ENCODE results near the gene GMPPA. TPM values are rescaled to one million over a fixed set of nuclear protein-coding genes. Genes with fewer than 3 reads are reported as not detected.

GMPPA gene
- polyA plus RNA-seq, 4 donors = 29.7 to 43.8 (median 32.7) TPM

DNA sequence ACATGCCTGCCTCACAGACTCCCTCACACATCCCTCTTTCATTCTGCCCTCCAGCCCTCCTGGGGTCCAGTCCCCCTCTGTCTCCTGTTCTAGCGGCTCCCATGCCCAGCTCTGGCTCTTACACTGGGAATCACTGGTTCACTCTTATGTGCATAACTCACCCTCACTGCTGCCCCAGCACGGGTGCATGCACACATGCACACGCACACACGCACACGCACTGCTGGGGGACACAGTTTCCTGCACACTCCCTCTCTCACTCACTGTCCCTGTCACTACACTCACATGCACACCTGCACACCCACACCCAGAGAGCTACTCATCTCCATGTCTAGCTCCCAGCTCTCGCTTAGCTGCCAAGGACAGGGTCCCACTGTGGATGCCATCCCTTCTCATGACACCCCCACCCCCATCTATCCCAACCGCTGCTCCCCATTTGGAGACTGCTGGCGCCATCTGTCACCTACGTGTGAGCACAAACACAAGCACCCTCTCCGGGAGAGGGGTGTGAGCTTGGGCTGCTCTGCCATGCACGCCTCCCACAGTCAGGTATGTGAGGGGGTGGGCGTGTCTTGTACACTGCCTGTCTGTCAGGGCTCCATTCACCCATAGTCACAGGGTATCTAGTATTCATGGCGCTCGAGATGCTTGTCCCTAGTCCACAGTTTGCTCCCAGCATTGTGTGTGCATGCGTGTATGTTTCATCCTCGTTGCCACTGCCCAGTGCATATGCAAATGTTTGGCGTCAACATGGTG lies 17.4 kb downstream of the GMPPA start:
- DNase-seq (ENCODE audit: low read depth in 4 of 4, low spot score in 3 of 4) = no peak

DNA sequence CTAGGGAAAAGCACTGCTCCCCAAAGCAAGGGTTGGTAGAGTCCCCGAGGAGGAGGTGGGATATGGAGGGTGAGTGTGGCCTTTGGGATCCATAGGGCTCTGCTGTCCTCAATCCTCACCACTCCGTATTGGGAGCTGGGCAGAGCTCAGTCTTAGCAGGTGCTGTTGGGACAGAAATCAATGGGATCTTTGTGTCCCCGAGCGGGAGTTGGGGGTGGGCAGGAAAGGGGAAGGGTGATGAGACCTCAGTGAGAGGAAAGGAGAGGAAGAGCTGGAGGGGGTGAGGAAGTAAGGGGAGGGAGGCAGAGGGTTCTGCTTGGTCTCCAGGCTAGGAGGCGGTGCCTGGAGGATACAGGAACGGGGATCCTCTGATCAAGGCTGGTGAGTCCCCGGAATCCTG lies 18.2 kb downstream of the GMPPA start:
- no peak for DNase-seq (ENCODE audit: low read depth in 4 of 4, low spot score in 3 of 4)

DNA sequence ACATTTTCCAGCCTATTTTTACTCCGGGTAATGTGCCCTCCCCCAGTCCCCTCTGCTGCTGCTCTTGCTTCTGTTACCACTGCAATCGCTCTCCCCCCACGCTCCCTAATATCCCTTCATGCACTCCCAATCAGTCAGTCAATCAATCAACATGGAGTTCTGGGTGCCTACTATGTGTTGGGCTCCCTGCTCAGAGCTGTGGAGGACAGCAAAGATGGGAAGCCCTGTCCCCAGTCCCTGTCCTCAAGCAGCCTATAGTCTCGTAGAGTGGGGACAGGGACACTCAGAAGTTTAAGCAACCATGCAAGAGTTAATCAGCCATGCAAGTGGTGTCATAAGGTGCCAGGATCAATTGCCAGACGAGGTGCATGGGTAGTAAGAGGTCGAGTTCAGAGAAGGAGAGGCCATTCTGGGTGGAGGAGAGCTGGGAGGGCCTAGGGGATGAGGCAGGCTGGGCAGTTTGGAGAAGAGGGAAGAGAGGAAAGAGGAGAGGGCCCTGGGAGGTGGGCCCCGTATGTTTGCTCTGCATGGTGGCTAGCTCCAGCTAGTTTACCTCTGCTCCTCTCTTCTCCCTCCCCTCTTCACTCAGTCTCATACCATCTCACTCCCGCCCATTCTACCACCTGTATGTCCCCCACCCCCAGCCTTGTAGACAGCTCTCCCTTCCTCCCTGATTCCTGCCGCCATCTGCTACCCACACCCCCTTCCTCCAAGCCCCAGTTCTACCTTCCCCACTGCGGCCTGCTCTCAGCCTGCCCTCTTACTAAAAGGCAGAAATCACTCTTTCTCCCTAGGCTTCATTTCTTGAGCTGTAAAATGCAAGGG lies 19.5 kb downstream of the GMPPA start:
- DNase-seq (ENCODE audit: low read depth in 4 of 4, low spot score in 3 of 4) = no peak

DNA sequence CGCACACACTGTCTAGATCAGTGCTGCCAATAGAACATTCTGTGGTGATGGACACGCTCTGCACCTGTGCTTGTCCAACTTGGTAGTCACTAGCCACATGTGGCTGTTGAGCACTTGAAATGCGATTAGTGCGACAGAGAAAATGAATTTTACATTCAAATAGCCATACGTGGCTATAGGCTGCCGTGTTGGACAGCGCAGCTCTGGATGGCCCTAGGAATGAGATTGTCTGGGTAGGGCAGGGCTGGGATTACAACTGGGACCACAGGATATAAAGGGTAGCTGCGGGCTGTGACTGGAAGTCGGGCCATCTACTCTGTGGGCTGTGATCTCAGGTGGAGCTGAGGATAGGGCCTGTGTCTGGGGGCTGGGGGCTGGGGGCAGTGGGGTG lies 20.8 kb downstream of the GMPPA start:
- no peak for DNase-seq (ENCODE audit: low read depth in 4 of 4, low spot score in 3 of 4)

DNA sequence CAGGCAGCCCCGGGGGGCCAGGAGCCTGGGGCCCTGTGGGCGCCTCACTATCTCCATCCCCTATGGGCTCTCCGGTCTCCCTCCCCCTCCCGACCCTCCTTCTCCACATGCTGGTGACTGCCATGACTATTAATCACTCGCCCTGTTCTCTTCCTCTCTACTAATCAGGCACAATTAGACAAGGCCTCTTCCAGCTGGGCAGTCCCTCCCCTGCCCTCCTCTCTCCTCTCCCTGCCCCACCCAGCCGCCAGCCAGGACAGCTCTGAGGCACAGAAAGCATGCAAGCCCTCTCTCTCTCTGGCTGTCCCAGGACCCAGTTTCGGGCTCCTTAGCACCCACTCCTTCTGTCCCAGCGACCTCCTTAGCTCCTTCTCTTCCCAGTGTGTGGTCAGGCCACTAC lies 21.4 kb downstream of the GMPPA start:
- no peak for DNase-seq (ENCODE audit: low read depth in 4 of 4, low spot score in 3 of 4)

DNA sequence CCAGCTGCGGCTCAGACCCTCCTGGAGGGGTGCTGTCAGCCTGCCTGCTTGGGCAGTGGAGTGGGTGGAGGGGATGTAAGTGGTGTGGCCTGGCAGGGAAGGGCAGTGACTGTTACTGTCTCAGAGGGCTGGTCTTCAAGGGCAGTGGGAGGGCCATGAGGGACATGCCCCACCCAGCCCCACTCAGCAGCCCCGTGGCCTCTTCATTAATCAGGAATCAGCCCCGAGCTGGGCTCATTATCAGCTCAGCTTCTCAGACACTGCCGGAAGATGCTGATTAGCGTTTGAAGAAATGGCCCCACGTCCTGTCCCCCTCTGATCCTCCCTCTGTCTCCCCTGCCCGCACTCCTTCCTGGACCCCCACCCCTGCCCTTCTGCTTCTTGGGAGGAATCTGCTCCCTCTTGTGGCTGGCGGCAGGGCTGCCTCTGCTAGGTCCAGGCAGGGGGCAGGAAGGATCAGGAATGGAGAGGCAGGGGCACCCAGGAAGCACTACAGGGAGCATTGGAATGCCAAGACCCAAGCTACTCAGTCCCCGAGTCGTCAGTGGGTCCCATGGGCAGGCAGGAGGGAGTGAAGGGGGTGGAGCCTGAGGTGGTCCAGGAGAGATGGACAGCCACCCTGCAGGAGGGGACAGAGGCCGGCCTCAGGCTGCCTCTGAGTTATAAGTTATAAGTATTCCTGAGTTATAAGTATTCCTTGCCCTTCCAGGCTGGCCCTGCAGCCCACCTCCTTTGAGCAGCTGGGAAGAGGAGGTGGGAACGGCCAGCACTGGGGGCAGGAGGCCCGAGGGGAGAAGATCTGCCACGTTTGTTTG lies 22.6 kb downstream of the GMPPA start:
- DNase-seq (ENCODE audit: low read depth in 4 of 4, low spot score in 3 of 4) = no peak

DNA sequence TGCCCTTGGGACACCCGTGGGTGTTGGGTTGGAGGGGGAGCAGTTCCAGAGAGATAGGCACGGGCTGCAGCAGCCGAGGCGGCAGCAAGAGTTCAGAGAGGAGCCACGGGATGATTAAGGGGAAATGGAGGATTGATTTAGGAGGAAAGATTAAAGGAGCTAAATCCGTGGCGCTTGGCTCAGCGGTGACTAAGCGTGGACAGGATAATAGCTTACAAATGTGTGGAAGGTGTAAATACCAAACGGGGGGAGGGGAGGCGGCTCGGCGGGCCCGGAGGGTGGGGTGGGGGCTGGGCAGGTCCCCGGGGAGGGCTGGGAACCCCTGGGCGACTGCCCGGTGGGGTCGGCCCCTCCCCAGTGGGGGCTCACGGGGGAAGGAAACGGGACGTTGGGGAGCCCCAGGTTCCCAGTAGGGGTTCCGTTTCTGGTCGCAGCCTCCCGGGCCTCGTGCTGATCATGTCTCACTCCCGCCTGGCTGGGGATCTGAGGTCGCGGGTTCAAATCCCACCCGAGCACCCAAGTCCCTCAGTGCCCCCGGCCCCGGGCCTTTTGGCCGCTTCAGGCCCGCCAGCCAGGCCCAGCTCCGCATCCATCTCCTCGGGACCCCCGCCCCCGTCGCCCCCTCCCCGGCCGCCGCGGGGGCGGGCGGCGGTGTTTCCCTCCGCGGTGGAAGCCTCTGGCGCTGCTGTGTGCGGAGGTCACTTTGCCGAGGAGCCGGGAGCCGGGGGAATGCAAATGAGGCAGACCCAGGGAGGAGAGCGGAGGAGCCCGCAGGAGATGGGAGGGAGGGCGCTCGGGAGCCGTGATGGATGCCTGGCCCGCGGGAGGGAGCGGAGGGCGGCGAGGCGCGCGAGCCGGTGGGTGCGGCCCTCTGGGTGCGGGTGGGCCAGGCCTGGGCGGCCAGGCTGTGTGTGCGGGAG lies 23.7 kb downstream of the GMPPA start:
- no peak for DNase-seq (ENCODE audit: low read depth in 4 of 4, low spot score in 3 of 4)

DNA sequence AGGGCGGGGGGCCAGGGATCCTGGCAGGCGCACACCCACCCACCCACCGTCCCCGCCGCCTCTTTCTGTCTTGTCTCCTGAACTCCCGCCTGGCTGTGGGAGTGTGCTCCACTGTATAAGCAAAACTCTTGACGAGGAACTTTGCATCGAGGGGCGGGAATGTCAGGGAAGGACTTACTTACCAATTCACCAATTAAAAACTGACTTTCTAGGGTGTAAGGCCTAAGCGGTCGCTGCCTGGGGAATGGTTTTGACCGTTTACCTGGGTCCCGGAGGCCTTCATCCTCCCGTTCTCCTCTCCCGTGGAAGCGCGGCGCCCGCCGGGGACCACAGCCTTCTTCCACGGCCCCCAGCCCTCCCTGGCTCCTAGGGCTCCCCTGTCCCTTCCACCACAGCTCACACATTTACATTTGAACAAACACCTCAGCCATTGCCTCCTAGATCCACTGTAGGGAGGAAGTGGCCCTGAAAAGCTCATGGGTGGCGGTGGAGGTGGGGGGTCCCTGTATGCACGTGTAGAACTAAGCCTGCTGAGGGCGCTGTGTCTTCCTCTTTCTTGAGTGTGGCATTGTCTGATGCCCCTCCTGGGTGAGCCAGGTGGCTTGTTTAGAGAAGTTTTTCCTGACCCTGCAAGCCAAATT lies 24.5 kb downstream of the GMPPA start:
- no peak for DNase-seq (ENCODE audit: low read depth in 4 of 4, low spot score in 3 of 4)

DNA sequence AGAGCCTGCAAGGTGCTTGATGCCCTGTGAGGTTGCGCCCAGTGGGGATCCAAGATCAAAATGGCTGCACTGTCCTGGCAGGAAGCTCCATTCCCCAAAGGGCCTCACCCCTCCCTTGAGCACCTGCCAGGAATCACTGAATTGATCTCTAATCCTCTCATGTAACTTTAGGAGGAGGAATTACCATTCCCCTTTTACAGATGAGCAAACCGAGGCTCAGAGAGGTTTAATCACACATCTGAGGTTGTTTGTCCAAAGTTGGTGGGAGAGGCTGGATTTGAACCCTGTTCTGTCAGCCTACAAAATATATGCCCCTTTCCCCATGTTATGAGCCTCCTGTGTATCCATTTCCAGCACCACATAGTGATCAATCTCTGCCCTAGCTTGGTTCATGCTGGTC lies 26.1 kb downstream of the GMPPA start:
- DNase-seq (ENCODE audit: low read depth in 4 of 4, low spot score in 3 of 4) = no peak

DNA sequence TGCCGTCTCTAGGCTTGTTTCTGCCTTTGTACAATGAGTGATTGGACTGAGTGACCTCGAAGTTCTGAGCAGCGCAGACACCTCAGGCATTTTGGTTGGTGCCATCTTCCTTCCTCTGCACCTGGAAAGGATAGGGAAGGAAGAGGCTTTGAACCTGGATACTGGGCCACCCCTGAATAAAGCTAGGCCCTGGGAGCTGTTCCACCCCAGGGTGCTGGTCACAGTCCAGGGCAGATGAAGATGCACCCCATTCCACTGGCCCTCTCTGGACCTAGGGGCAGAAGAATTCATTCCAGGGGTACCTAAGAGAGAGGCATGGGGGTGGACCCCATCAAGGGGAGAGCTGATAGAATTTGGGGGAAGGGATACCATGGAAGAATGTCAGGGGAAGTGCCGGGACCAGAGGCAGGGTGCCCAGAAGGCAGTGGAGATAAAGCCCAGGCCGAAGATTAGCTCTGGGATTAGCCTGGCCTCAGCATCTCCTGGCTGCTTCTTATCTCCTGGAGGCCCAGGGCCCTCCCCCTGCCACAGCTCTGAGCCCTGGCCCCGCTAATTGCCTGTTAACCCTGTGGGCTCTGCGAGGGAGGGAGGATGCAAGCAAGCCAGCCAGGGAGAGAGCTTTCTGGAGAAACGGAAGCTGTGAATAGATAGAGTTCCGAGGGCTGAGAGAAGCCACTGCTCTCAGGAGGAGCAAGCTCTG lies 27.0 kb downstream of the GMPPA start:
- DNase-seq (ENCODE audit: low read depth in 4 of 4, low spot score in 3 of 4) = no peak

DNA sequence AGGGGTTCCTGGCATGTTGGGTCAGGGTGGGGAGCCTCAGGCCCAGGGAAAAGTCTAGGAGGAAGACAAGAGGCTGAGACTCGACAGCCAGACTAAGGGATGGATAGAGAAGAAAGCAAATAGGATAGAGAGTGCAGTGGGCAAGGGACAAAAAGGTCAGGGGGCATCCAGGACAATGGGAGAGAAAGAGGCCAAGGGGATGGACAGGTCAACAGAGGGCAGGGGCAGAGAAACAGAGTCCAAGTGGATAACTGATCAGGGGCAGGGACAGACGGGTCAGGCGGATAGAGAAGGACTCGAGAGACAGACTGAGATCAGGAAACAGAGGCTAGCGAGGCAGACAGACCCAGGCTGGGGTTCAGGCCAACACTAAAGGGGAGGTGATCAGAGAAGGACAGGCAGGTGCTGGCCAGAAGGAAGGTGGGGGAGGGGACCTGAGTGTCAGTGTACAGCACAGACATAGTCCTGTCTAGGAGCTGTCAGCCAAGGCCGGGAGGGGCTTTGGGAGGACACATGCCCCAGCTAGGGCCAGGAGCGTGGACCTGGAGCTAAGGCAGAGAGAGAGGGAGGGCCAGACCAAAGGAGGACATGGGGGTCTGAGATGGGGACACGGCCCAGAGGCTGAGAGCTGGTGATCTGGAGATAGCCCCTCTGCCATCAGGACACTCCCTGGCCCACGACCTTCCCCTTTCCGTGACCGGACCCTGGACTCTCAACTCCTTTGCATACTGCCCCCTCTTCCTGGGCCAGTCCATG lies 27.8 kb downstream of the GMPPA start:
- DNase-seq (ENCODE audit: low read depth in 4 of 4, low spot score in 3 of 4) = no peak

DNA sequence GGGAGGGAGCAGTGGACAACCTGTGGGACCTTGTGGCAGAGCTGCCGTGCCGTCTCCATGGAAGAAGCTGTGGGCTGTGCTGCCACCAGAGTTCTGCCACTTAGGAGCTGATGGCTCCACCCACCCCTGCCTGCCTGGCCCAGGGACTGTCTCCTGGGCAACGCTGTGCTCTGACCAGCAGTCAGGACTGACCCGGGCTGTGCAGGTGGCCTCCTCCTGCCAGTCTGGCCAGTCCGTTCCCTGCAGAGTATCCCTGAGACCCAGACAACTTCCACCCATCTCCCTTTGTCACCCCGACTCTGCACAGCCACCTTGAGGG lies 28.3 kb downstream of the GMPPA start:
- DNase-seq (ENCODE audit: low read depth in 4 of 4, low spot score in 3 of 4) = no peak

DNA sequence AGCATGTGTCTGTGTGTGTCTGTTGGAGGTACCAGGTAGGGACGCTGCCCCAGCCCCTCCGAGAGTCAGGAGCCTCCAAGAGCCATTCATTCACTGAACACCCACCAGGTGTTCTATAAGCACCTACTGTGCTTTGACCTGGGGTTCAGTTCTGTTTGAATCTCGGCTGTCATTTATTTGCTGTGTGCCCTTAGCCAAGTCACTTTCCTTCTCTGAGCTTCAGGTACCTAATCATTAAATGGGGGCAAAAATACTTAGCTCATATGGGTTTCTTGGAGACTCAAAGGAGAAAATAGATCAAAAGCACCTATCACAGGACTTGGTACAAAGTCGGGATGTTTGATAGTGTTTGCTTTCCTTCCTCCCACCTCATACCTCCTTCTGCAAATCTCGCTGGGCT lies 28.8 kb downstream of the GMPPA start:
- no peak for DNase-seq (ENCODE audit: low read depth in 4 of 4, low spot score in 3 of 4)

DNA sequence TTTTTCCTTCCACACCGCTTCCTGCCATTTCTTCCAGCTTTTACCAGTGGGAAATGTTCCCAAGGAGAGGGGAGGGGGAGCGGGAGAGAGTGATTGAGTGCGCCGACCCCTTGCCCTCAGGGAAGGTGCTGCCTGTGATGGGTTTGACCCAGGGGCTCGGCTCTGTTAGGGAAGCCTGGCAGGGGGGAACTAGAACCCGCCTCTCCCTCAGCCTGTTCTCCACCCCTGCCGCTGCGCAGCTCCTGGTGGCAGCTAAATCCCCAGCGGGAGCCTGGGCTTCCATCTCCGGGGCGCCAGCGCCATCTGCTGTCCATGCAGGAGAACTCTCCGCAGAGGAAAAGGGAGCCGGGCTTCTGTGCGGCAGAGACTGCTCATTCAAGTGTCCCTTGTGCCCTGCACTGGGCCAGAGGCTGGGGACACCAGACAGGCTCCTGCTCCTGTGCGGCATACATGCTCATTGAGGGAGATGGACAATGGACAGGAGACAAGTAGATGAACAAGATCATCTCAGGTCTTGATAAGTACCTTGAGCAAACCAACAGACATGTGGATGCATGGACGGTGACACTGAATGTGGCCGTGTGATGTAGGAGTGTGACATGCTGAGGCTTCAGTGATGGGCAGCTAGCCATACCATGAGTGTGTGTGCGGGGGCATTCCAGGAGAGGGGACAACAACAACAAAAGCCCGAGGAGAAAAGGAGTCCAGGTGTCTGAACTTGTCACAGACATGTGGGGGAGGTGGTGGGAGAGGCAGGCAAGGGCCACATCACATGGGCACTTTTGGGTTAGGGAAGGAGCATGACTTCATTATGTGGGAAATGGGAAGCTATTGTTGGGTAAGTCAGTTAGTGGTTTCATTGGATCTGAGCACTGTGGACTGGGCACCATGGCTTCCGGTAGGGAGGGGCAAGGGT lies 31.6 kb downstream of the GMPPA start:
- peak in 1 of 4 donors; percentile 74 for DNase-seq (ENCODE audit: low read depth in 4 of 4, low spot score in 3 of 4)

DNA sequence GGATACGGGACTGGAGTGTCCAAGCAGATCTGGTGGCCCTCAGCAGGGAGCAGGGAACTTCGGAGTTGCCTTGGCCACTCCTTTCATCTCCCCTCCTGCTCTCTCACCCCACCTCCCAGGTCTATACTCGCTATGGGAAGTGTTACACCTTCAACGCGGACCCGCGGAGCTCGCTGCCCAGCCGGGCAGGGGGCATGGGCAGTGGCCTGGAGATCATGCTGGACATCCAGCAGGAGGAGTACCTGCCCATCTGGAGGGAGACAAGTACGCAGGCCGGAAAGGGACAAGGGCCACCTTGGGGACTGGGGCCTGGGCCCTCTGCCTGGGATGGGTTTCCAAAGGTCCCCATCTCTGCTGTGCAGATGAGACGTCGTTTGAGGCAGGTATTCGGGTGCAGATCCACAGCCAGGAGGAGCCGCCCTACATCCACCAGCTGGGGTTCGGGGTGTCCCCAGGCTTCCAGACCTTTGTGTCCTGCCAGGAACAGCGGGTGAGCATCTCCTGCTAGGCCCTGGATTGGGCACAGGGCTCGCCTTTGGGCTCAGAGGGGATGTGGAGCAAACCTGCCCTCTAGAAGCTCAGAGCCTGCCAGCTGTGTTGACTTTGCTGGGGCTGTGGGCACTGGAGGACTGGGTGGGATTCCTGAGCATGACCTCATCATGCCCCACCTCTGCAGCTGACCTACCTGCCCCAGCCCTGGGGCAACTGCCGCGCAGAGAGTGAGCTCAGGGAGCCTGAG lies 33.1 kb downstream of the GMPPA start:
- DNase-seq (ENCODE audit: low read depth in 4 of 4, low spot score in 3 of 4) = no peak

DNA sequence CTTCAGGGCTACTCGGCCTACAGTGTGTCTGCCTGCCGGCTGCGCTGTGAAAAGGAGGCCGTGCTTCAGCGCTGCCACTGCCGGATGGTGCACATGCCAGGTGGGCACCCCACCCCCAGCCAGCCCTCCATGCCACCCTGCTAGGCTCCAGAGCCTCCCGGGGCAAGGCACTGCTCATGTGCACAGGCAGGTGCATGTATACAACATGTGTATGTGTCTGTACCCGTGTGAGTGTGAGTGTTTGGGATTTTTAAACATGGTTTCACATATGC lies 33.6 kb downstream of the GMPPA start:
- no peak for DNase-seq (ENCODE audit: low read depth in 4 of 4, low spot score in 3 of 4)
